ENCODE data around the gene NLRC5.

NLRC5 gene

DNA sequence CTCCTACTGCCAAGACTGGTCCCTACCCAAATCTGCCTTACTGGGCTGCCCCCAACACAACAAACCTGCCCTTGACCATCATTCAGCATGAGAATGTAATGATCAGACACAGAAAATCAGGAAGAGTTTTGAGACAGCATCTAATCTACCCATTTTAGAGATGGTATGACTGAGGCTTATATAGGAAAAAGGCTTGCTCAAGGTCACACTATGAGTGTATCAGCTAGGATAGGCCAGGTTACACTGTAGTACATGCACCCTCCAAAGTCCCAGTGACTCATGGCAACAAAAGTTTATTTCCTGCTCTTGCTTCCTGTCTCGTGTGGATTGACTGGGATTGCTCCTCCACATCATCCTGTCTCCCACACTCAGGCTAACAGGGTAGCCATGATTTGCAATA lies 27.9 kb downstream of the NLRC5 start:
- H3K4me1 ChIP-seq (ENCODE audit: insufficient read depth, low read length) = peaks cover 17% of the 10 kb centered on the region
- no peak overlapping the region for H2AFZ ChIP-seq (ENCODE audit: low read depth, low read length)
- no peaks in the 10 kb centered on the region for H3K9me3 ChIP-seq (ENCODE audit: insufficient read depth, low read length, severe bottlenecking)
- H4K20me1 ChIP-seq (ENCODE audit: insufficient read depth, low read length) = no peaks in the 10 kb centered on the region
- H3K27me3 ChIP-seq (ENCODE audit: insufficient read depth, low read length, poor library complexity) = no peaks in the 10 kb centered on the region
- no peaks in the 10 kb centered on the region for H3K36me3 ChIP-seq (ENCODE audit: insufficient read depth, low read length)
- H3K27ac ChIP-seq (ENCODE audit: low read length) = no peak overlapping the region
- no peak overlapping the region for H3K4me2 ChIP-seq (ENCODE audit: insufficient read depth, low read length)
- H3K9ac ChIP-seq (ENCODE audit: low read depth, low read length) = no peak overlapping the region
- H3K79me2 ChIP-seq (ENCODE audit: insufficient read depth, low read length) = no peaks in the 10 kb centered on the region
- no peak overlapping the region for H3K4me3 ChIP-seq (ENCODE audit: low read depth in 1 of 2, low read length in 2 of 2)
- no peak for DNase-seq
- ATAC-seq (ENCODE audit: insufficient read depth, low read depth) = no peak
- TF ChIP-seq EZH2 (IDR thresholded peaks at IDR 0.05; ENCODE audit: borderline replicate concordance, low read depth, low read length, severe bottlenecking) = no peak
- TF ChIP-seq, protein P1, sequence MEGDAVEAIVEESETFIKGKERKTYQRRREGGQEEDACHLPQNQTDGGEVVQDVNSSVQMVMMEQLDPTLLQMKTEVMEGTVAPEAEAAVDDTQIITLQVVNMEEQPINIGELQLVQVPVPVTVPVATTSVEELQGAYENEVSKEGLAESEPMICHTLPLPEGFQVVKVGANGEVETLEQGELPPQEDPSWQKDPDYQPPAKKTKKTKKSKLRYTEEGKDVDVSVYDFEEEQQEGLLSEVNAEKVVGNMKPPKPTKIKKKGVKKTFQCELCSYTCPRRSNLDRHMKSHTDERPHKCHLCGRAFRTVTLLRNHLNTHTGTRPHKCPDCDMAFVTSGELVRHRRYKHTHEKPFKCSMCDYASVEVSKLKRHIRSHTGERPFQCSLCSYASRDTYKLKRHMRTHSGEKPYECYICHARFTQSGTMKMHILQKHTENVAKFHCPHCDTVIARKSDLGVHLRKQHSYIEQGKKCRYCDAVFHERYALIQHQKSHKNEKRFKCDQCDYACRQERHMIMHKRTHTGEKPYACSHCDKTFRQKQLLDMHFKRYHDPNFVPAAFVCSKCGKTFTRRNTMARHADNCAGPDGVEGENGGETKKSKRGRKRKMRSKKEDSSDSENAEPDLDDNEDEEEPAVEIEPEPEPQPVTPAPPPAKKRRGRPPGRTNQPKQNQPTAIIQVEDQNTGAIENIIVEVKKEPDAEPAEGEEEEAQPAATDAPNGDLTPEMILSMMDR (IDR thresholded peaks at IDR 0.05; ENCODE audit: borderline replicate concordance, extremely low read depth, low read length, poor library complexity, severe bottlenecking) = no peak

DNA sequence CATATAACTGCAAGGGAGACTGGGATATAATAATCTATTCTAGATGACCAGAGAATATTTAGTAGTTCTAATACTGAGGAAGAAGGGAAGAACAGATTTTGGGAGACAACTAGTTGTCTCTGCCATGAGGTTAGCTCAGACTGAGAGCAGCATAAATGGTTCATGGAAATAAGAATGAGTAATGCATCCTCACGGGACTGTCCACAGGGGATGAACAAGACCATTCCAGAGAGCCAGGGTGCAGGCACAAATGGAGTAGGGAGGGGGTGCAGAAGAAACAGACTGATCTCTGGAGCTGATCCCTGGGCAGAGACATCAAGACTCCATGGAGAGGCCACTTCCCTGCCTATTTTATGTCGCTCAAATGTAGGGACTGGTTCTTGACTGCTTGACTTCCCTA lies 30.4 kb downstream of the NLRC5 start:
- no peaks in the 10 kb centered on the region for H3K36me3 ChIP-seq (ENCODE audit: insufficient read depth, low read length)
- ATAC-seq (ENCODE audit: insufficient read depth, low read depth) (no peak), DNase-seq (no peak)
- no peak overlapping the region for H3K27ac ChIP-seq (ENCODE audit: low read length)
- no peak overlapping the region for H3K9ac ChIP-seq (ENCODE audit: low read depth, low read length)
- H2AFZ ChIP-seq (ENCODE audit: low read depth, low read length) = no peak overlapping the region
- no peaks in the 10 kb centered on the region for H3K27me3 ChIP-seq (ENCODE audit: insufficient read depth, low read length, poor library complexity)
- H3K9me3 ChIP-seq (ENCODE audit: insufficient read depth, low read length, severe bottlenecking) = no peaks in the 10 kb centered on the region
- TF ChIP-seq, protein P1 (IDR thresholded peaks at IDR 0.05; ENCODE audit: borderline replicate concordance, extremely low read depth, low read length, poor library complexity, severe bottlenecking) = no peak
- TF ChIP-seq EZH2 (IDR thresholded peaks at IDR 0.05; ENCODE audit: borderline replicate concordance, low read depth, low read length, severe bottlenecking) = no peak
- no peak overlapping the region for H3K4me2 ChIP-seq (ENCODE audit: insufficient read depth, low read length)
- H4K20me1 ChIP-seq (ENCODE audit: insufficient read depth, low read length) = no peaks in the 10 kb centered on the region
- H3K4me3 ChIP-seq (ENCODE audit: low read depth in 1 of 2, low read length in 2 of 2) = no peak overlapping the region
- no peaks in the 10 kb centered on the region for H3K79me2 ChIP-seq (ENCODE audit: insufficient read depth, low read length)
- peaks cover 5% of the 10 kb centered on the region for H3K4me1 ChIP-seq (ENCODE audit: insufficient read depth, low read length)

DNA sequence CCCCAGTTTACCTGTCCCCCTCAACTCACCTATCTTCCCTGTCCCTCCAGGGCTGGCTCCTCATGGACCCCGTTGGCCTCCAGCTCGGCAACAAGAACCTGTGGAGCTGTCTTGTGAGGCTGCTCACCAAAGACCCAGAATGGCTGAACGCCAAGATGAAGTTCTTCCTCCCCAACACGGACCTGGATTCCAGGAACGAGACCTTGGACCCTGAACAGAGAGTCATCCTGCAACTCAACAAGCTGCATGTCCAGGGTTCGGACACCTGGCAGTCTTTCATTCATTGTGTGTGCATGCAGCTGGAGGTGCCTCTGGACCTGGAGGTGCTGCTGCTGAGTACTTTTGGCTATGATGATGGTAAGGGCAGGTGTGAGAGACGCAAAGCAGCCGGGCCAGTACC lies 31.3 kb downstream of the NLRC5 start:
- Histone ChIP-seq H3K27ac (ENCODE audit: low read length) (no peak overlapping the region), H3K36me3 (ENCODE audit: insufficient read depth, low read length) (no peaks in the 10 kb centered on the region), H3K9ac (ENCODE audit: low read depth, low read length) (no peak overlapping the region), H3K79me2 (ENCODE audit: insufficient read depth, low read length) (no peaks in the 10 kb centered on the region), H3K27me3 (ENCODE audit: insufficient read depth, low read length, poor library complexity) (no peaks in the 10 kb centered on the region), H3K4me2 (ENCODE audit: insufficient read depth, low read length) (no peak overlapping the region), H3K4me1 (ENCODE audit: insufficient read depth, low read length) (no peaks in the 10 kb centered on the region), H2AFZ (ENCODE audit: low read depth, low read length) (no peak overlapping the region), H4K20me1 (ENCODE audit: insufficient read depth, low read length) (no peaks in the 10 kb centered on the region), H3K9me3 (ENCODE audit: insufficient read depth, low read length, severe bottlenecking) (no peaks in the 10 kb centered on the region), H3K4me3 (ENCODE audit: low read depth in 1 of 2, low read length in 2 of 2) (no peak overlapping the region)
- no peak for TF ChIP-seq EZH2 (IDR thresholded peaks at IDR 0.05; ENCODE audit: borderline replicate concordance, low read depth, low read length, severe bottlenecking)
- TF ChIP-seq, protein P1 (IDR thresholded peaks at IDR 0.05; ENCODE audit: borderline replicate concordance, extremely low read depth, low read length, poor library complexity, severe bottlenecking) = no peak
- no peak for ATAC-seq (ENCODE audit: insufficient read depth, low read depth)
- no peak for DNase-seq

DNA sequence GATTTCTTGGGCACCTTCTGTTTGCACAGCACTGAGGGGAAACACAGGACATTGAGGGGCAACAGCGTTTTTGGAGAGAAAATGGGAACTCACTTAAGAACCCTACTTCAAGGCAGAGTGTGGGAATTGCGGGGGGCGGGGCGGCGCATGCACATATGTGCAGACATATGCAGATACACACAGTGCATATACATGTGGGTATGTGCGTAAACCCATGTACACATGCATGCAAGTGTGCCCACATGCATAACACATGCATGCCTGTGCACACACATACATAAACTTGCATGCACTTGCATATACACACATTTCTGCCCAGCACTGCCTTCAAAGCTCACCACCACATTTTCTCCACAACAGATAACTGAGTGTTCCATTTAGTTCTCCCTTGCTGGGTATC lies 32.4 kb downstream of the NLRC5 start:
- Histone ChIP-seq H3K27me3 (ENCODE audit: insufficient read depth, low read length, poor library complexity) (no peaks in the 10 kb centered on the region), H3K4me1 (ENCODE audit: insufficient read depth, low read length) (no peaks in the 10 kb centered on the region), H3K79me2 (ENCODE audit: insufficient read depth, low read length) (no peaks in the 10 kb centered on the region), H3K9ac (ENCODE audit: low read depth, low read length) (no peak overlapping the region), H3K4me3 (ENCODE audit: low read depth in 1 of 2, low read length in 2 of 2) (no peak overlapping the region), H3K27ac (ENCODE audit: low read length) (no peak overlapping the region), H4K20me1 (ENCODE audit: insufficient read depth, low read length) (no peaks in the 10 kb centered on the region), H2AFZ (ENCODE audit: low read depth, low read length) (no peak overlapping the region), H3K9me3 (ENCODE audit: insufficient read depth, low read length, severe bottlenecking) (no peaks in the 10 kb centered on the region), H3K36me3 (ENCODE audit: insufficient read depth, low read length) (no peaks in the 10 kb centered on the region), H3K4me2 (ENCODE audit: insufficient read depth, low read length) (no peak overlapping the region)
- TF ChIP-seq, protein P1 (IDR thresholded peaks at IDR 0.05; ENCODE audit: borderline replicate concordance, extremely low read depth, low read length, poor library complexity, severe bottlenecking) = no peak
- no peak for TF ChIP-seq EZH2 (IDR thresholded peaks at IDR 0.05; ENCODE audit: borderline replicate concordance, low read depth, low read length, severe bottlenecking)
- no peak for DNase-seq
- ATAC-seq (ENCODE audit: insufficient read depth, low read depth) = no peak

Data from DND-41 (cell line).